HepG2 (cell line): ENCODE results near the gene GPR39. TPM values are rescaled to one million over a fixed set of nuclear protein-coding genes. Genes with fewer than 3 reads are reported as not detected.

ENCODE experiments used
- ATAC-seq: fragments of 200-7000 bp; cut with Tn5 transposase; 3 replicates; pipeline ENCODE4 v1.9.1; 2020; ENCODE audit warnings: mild to moderate bottlenecking, moderate library complexity
- BruUV-seq: library from RNA; stranded (reverse); fragments of 400-500 nt; replicated peaks from 2 replicates; lab custom pipeline; 2021; lab: Mats Ljungman, UMichigan
- CTCF ChIA-PET: fragments of 300-600 bp; formaldehyde crosslinking; extraction: SDS; loops from one replicate; lab custom pipeline; 2021; ENCODE audit warnings: low total read pairs, inconsistent platforms, low intra/inter-chr PET ratio; lab: Yijun Ruan, JAX
- POLR2A ChIA-PET: fragments of 350-600 bp; sonication (Branson Sonifier 250); formaldehyde crosslinking; loops from one replicate; lab custom pipeline; 2020; ENCODE audit warnings: antibody characterized with exemption, inconsistent platforms; lab: Yijun Ruan, JAX
- DNase-seq: peaks from one replicate; pipeline ENCODE4 v3.0.0-alpha.2; 2015; ENCODE audit warnings: low spot score
- FAIRE-seq: peaks from 3 replicates; lab custom pipeline; 2011; peaks lifted over from hg19 to GRCh38; lab: Jason Lieb, UNC
- H2AFZ ChIP-seq: one replicate; pipeline ENCODE4 v1.6.1; 2011; ENCODE audit warnings: low read length, inconsistent platforms
- H3K27ac ChIP-seq: fragments of 300-600 bp; 3 replicates; pipeline ENCODE4 v1.8.0; 2011; ENCODE audit warnings: mixed run types, mild to moderate bottlenecking, mixed read lengths, low read length, inconsistent platforms; ENCODE audit not compliant: insufficient read depth; ENCODE audit errors: extremely low read length
- H3K27me3 ChIP-seq, 2 experiments: fragments of 200-600 bp in 1 of 2; 2 replicates in 1 of 2; 3 replicates in 1 of 2; pipeline versions ENCODE4 v1.6.0 to v1.8.0; 2011; ENCODE audit warnings: low read length in 2 of 2, mild to moderate bottlenecking in 2 of 2, moderate library complexity in 2 of 2, inconsistent platforms in 1 of 2; ENCODE audit not compliant: insufficient read depth in 2 of 2, control insufficient read depth in 1 of 2
- H3K36me3 ChIP-seq, 2 experiments: fragments of 200-600 bp in 1 of 2; replicated peaks in 1 of 2; 2 replicates in 1 of 2; 3 replicates in 1 of 2; pipeline versions ENCODE4 v1.5.1 to v1.8.0; 2011; ENCODE audit warnings: low read length in 2 of 2, inconsistent platforms in 1 of 2; ENCODE audit not compliant: insufficient read depth in 2 of 2, control insufficient read depth in 1 of 2
- H3K4me1 ChIP-seq: 2 replicates; pipeline ENCODE4 v1.5.1; 2012; ENCODE audit warnings: low read length, inconsistent platforms; ENCODE audit not compliant: insufficient read depth
- H3K4me2 ChIP-seq: 2 replicates; pipeline ENCODE4 v1.6.0; 2011; ENCODE audit warnings: low read depth, low read length, inconsistent platforms
- H3K4me3 ChIP-seq, 3 experiments: fragments of 200-600 bp in 1 of 3; sonication (generic), shearing (Covaris generic) in 1 of 3; replicated peaks in 1 of 3; 2 replicates each; pipeline ENCODE4 v1.5.1; 2011 to 2016; ENCODE audit warnings: low read length in 3 of 3, inconsistent platforms in 2 of 3, low read depth in 2 of 3, mild to moderate bottlenecking in 2 of 3, control low read depth in 1 of 3, mixed read lengths in 1 of 3; ENCODE audit not compliant: insufficient read depth in 1 of 3
- H3K79me2 ChIP-seq: one replicate; pipeline ENCODE4 v1.6.1; 2011; ENCODE audit warnings: low read length, inconsistent platforms; ENCODE audit not compliant: insufficient read depth
- H3K9ac ChIP-seq: 2 replicates; pipeline ENCODE4 v1.6.0; 2011; ENCODE audit warnings: mild to moderate bottlenecking, low read depth, low read length, inconsistent platforms; ENCODE audit not compliant: insufficient read depth
- H3K9me3 ChIP-seq: 2 replicates; pipeline ENCODE4 v1.5.1; 2012; ENCODE audit warnings: mild to moderate bottlenecking, low read length
- H4K20me1 ChIP-seq: 2 replicates; pipeline ENCODE4 v1.6.0; 2011; ENCODE audit warnings: inconsistent platforms, mild to moderate bottlenecking, low read length, moderate library complexity; ENCODE audit not compliant: insufficient read depth
- ATF1 ChIP-seq: IDR thresholded peaks from 2 replicates; pipeline ENCODE4 v1.6.1; 2016; ENCODE audit warnings: mild to moderate bottlenecking, control low read depth
- ATF6 ChIP-seq: sonication (generic); formaldehyde crosslinking; conservative IDR thresholded peaks from 2 replicates; pipeline ENCODE4 v1.4.0; 2020; ENCODE audit warnings: missing genetic modification reagents
- CAMTA2 ChIP-seq: sonication (generic); formaldehyde crosslinking; IDR thresholded peaks from 2 replicates; pipeline ENCODE4 v1.4.0; 2020; ENCODE audit warnings: mild to moderate bottlenecking, missing genetic modification reagents, borderline replicate concordance
- CREB1 ChIP-seq, 2 experiments: fragments of 450-650 bp in 1 of 2; IDR thresholded peaks; 2 replicates each; pipeline ENCODE4 v1.6.1; 2016 to 2017; ENCODE audit warnings: control low read depth in 1 of 2, mild to moderate bottlenecking in 1 of 2, missing compliant biosample characterization in 1 of 2, missing genetic modification characterization in 1 of 2
- CSRNP2 ChIP-seq: sonication (generic); formaldehyde crosslinking; conservative IDR thresholded peaks from 2 replicates; pipeline ENCODE4 v1.8.0; 2022; ENCODE audit warnings: low read depth, missing genetic modification reagents
- EED ChIP-seq: sonication (generic); formaldehyde crosslinking; IDR thresholded peaks from 2 replicates; pipeline ENCODE4 v1.5.0; 2020; ENCODE audit warnings: mild to moderate bottlenecking, missing genetic modification reagents
- ESRRA ChIP-seq: sonication (generic); formaldehyde crosslinking; IDR thresholded peaks from 2 replicates; pipeline ENCODE4 v1.5.1; 2020; ENCODE audit warnings: mild to moderate bottlenecking, low read depth, missing genetic modification reagents
- MIER2 ChIP-seq: IDR thresholded peaks from 2 replicates; pipeline ENCODE4 v1.6.1; 2016; ENCODE audit warnings: missing biosample characterization, missing genetic modification reagents
- NFIC ChIP-seq: IDR thresholded peaks from 2 replicates; pipeline ENCODE4 v1.6.1; 2012; ENCODE audit warnings: mild to moderate bottlenecking, low read length, inconsistent platforms
- NFRKB ChIP-seq: fragments of 450-650 bp; IDR thresholded peaks from 2 replicates; pipeline ENCODE4 v1.6.1; 2017
- NR2F2 ChIP-seq: IDR thresholded peaks from 2 replicates; pipeline ENCODE4 v1.6.1; 2012; ENCODE audit warnings: low read depth, inconsistent platforms, borderline replicate concordance
- U2AF2 ChIP-seq: fragments of 200-400 bp; formaldehyde crosslinking; IDR thresholded peaks from 2 replicates; pipeline ENCODE4 v1.6.1; 2017; ENCODE audit warnings: low read depth, mild to moderate bottlenecking, low read length
- ZNF17 ChIP-seq: sonication (generic); formaldehyde crosslinking; IDR thresholded peaks from 2 replicates; pipeline ENCODE4 v1.5.0; 2020; ENCODE audit warnings: mild to moderate bottlenecking, missing genetic modification reagents
- ZNF224 ChIP-seq: sonication (generic); formaldehyde crosslinking; IDR thresholded peaks from 2 replicates; pipeline ENCODE4 v1.5.0; 2020; ENCODE audit warnings: mild to moderate bottlenecking, missing genetic modification reagents
- ZNF3 ChIP-seq: IDR thresholded peaks from 2 replicates; pipeline ENCODE4 v1.7.0; 2017; ENCODE audit warnings: inconsistent platforms
- ZNF543 ChIP-seq: sonication (generic); formaldehyde crosslinking; IDR thresholded peaks from 2 replicates; pipeline ENCODE4 v1.4.0; 2020; ENCODE audit warnings: mild to moderate bottlenecking, missing genetic modification reagents
- ZNF709 ChIP-seq: sonication (generic); formaldehyde crosslinking; IDR thresholded peaks from 2 replicates; pipeline ENCODE4 v1.5.0; 2020; ENCODE audit warnings: mild to moderate bottlenecking, missing genetic modification reagents
- ZNF768 ChIP-seq: sonication (generic); formaldehyde crosslinking; IDR thresholded peaks from 2 replicates; pipeline ENCODE4 v1.4.0; 2020; ENCODE audit warnings: missing genetic modification reagents
- ZNF772 ChIP-seq: sonication (generic); formaldehyde crosslinking; IDR thresholded peaks from 2 replicates; pipeline ENCODE4 v1.5.0; 2020; ENCODE audit warnings: mild to moderate bottlenecking, missing genetic modification reagents
- WGBS: methylation state at CpG from one replicate; pipeline ENCODE4 v1.1.6; 2017; ENCODE audit warnings: low lambda C conversion rate; 5-methylcytosine and 5-hydroxymethylcytosine counted together
- in situ Hi-C: cut with HindIII; loops from 2 replicates; pipeline ENCODE4 v1.10.0; 2017; ENCODE audit warnings: low pct_unique_long_range_greater_than_20kb; ENCODE audit not compliant: extremely low pct_ligation_motif_present
- intact Hi-C: fragments of 100-400 bp; cut with micrococcal nuclease; formaldehyde crosslinking; loops from one replicate; pipeline ENCODE4 v1.10.0; 2022; ENCODE audit not compliant: unreplicated experiment
- polyA plus RNA-seq, 8 experiments: library from polyadenylated mRNA; depleted of rRNA in 3 of 8; stranded (reverse) in 7 of 8; unstranded in 1 of 8; fragments of >200 nt; fragmentation: Illumina TruSeq in 4 of 8; extraction: Trizol in 4 of 8; gene quantifications; 2 replicates each; pipeline versions ENCODE4 v1.2.1 to v1.2.3, GENCODE V29; 2011 to 2016; ENCODE audit warnings: low read depth in 4 of 8, missing spikeins in 1 of 8, mixed read lengths in 1 of 8; ENCODE audit not compliant: insufficient read depth in 1 of 8
- total RNA-seq, 5 experiments: library from RNA; depleted of rRNA; stranded (reverse); fragments of >200 nt; fragmentation: Illumina TruSeq; extraction: Trizol; gene quantifications; 2 replicates each; pipeline ENCODE4 v1.2.3, GENCODE V29; 2016; ENCODE audit warnings: low read depth in 1 of 5

The GPR39 gene
- total and polyA plus RNA-seq, 2 of the 13 experiments (the other 11 are each of a cell fraction or from before 2014, with no cell fraction given): 0.16 to 0.62 TPM

GRCh38 chr2:132475615-132476014, 59.0 kb downstream of the GPR39 start:
- 55% methylated on average over 2 of the region's 2 CpGs for WGBS
- CTCF ChIA-PET: no interaction called here
- TF ChIP-seq CREB1 (IDR thresholded peaks at IDR 0.05) (peak; percentile 34; the same call in 1 of the 2 replicates), CREB1 (CRISPR knock-in tag; IDR thresholded peaks at IDR 0.05) (no peak), CSRNP2 (no peak), ZNF709 (no peak), ZNF224 (CRISPR knock-in tag) (no peak), EED (no peak), NFIC (no peak), U2AF2 (no peak)

GRCh38 chr2:132477436-132477835, 60.8 kb downstream of the GPR39 start:
- WGBS: 32% methylated on average over 4 of the region's 4 CpGs
- POLR2A ChIA-PET: no interaction called here
- TF ChIP-seq MIER2 (CRISPR knock-in tag) (no peak), ATF6 (CRISPR knock-in tag) (no peak), NFRKB (no peak), ZNF543 (CRISPR knock-in tag) (no peak), ZNF3 (CRISPR knock-in tag) (no peak), ZNF772 (CRISPR knock-in tag) (no peak), ZNF768 (CRISPR knock-in tag) (no peak), ESRRA (CRISPR knock-in tag) (no peak), ZNF17 (CRISPR knock-in tag) (no peak), NR2F2 (no peak), CAMTA2 (CRISPR knock-in tag) (no peak), ATF1 (no peak)

More at GRCh38 chr2:132475615-132476014, 59.0 kb downstream of the GPR39 start:
- ATAC-seq (no peak), FAIRE-seq (no peak), DNase-seq (no peak)
- no peak overlapping the region for H3K27ac ChIP-seq
- H3K4me2 ChIP-seq: no peak overlapping the region
- H4K20me1 ChIP-seq: no peaks in the 10 kb centered on the region
- BruUV-seq: no TSS peak
- intact Hi-C loops (no loop called here), in situ Hi-C loops (no loop called here)
- H3K9me3 ChIP-seq: peaks cover 91% of the 10 kb centered on the region
- H3K79me2 ChIP-seq: no peaks in the 10 kb centered on the region
- no peaks in the 10 kb centered on the region for H3K36me3 ChIP-seq
- no peaks in the 10 kb centered on the region for H3K27me3 ChIP-seq
- POLR2A ChIA-PET: no interaction called here
- H2AFZ ChIP-seq: no peak overlapping the region
- no peak overlapping the region for H3K9ac ChIP-seq
- no peaks in the 10 kb centered on the region for H3K4me1 ChIP-seq
- H3K4me3 ChIP-seq: no peak overlapping the region

More at GRCh38 chr2:132477436-132477835, 60.8 kb downstream of the GPR39 start:
- FAIRE-seq (no peak), DNase-seq (no peak), ATAC-seq (no peak)
- CTCF ChIA-PET: no interaction called here
- Histone ChIP-seq H3K9me3 (peaks cover 91% of the 10 kb centered on the region), H3K4me3 (no peak overlapping the region), H3K4me2 (no peak overlapping the region), H3K27me3 (no peaks in the 10 kb centered on the region), H2AFZ (no peak overlapping the region), H3K79me2 (no peaks in the 10 kb centered on the region), H3K9ac (no peak overlapping the region), H3K4me1 (no peaks in the 10 kb centered on the region), H3K36me3 (no peaks in the 10 kb centered on the region), H4K20me1 (no peaks in the 10 kb centered on the region), H3K27ac (no peak overlapping the region)
- BruUV-seq: no TSS peak
- intact Hi-C loops: no loop called here
- in situ Hi-C loops: no loop called here
